ENCODE measurements around the gene DGLUCY.

DNA sequence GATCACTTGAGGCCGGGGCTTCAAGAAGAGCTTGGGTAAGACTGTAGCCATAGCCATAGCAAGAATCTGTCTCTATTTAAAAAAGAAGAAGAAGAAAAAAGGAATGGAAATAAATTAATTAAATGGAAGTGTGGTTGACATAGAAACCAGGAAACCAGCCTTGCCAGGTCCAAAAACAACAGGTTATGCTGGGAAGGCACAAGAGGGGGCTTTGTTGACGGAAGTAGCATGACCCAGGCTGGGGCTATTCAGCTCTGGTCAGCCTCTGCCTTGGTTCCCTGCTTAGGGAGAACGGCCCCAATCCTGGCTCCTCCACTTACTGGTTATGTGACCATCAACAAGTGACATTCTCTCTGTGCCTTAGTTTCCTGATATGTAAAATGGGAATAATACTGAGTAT, 145.0 kb downstream of the DGLUCY start:
- TF ChIP-seq, protein P1, sequence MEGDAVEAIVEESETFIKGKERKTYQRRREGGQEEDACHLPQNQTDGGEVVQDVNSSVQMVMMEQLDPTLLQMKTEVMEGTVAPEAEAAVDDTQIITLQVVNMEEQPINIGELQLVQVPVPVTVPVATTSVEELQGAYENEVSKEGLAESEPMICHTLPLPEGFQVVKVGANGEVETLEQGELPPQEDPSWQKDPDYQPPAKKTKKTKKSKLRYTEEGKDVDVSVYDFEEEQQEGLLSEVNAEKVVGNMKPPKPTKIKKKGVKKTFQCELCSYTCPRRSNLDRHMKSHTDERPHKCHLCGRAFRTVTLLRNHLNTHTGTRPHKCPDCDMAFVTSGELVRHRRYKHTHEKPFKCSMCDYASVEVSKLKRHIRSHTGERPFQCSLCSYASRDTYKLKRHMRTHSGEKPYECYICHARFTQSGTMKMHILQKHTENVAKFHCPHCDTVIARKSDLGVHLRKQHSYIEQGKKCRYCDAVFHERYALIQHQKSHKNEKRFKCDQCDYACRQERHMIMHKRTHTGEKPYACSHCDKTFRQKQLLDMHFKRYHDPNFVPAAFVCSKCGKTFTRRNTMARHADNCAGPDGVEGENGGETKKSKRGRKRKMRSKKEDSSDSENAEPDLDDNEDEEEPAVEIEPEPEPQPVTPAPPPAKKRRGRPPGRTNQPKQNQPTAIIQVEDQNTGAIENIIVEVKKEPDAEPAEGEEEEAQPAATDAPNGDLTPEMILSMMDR (conservative IDR thresholded peaks at IDR 0.05), result no peak
- TF ChIP-seq ZFX (IDR thresholded peaks at IDR 0.05), result no peak
